ENCODE data around the gene VARS1. TPM values are rescaled to one million over a fixed set of nuclear protein-coding genes. Genes with fewer than 3 reads are reported as not detected.

VARS1 gene
- total RNA-seq, 1 donor, result 52.0 TPM

GRCh38 chr6:31749301-31750036, 46.1 kb downstream of the VARS1 start:
- no peak for DNase-seq (ENCODE audit: low read depth in 2 of 3, low spot score in 2 of 3)

Small RNA genes within 50 kb of the gene (small RNA-seq; reads per million reads assigned to genes)
- not detected for gene MSH5-SAPCD1
- not detected for gene RF00019
- not detected for gene RNU6-850P
- gene SAPCD1, result not detected
- 19.5 reads per million, percentile 94 among the genes with 10 or more reads in this experiment for gene SNORD48
- not detected for gene SNORD52

Other genes with a start within 250 kb of the VARS1 start
- 1.1 TPM for gene ATP6V1G2, start 249.1 kb downstream of the VARS1 start, total RNA-seq
- gene NFKBIL1, start 248.1 kb downstream of the VARS1 start, total RNA-seq, result 33.7 TPM
- gene LTA, start 223.5 kb downstream of the VARS1 start, total RNA-seq, result under 0.01 TPM
- 0.27 TPM for gene TNF, start 220.2 kb downstream of the VARS1 start, total RNA-seq
- 31.0 TPM for gene LTB, start 213.3 kb downstream of the VARS1 start, total RNA-seq
- 74.9 TPM for gene LST1, start 209.5 kb downstream of the VARS1 start, total RNA-seq
- gene NCR3, start 202.7 kb downstream of the VARS1 start, total RNA-seq, result 0.27 TPM
- gene AIF1, start 180.5 kb downstream of the VARS1 start, total RNA-seq, result 66.8 TPM
- 117 TPM for gene PRRC2A, start 175.0 kb downstream of the VARS1 start, total RNA-seq
- gene BAG6, start 143.1 kb downstream of the VARS1 start, total RNA-seq, result 172 TPM
- 3.8 TPM for gene APOM, start 139.9 kb downstream of the VARS1 start, total RNA-seq
- gene C6orf47, start 135.0 kb downstream of the VARS1 start, total RNA-seq, result 19.1 TPM
- 16.2 TPM for gene GPANK1, start 130.8 kb downstream of the VARS1 start, total RNA-seq
- 232 TPM for gene CSNK2B, start 129.7 kb downstream of the VARS1 start, total RNA-seq
- gene LY6G5B, start 125.8 kb downstream of the VARS1 start, total RNA-seq, result 7.8 TPM
- 3.5 TPM for gene LY6G5C, start 114.7 kb downstream of the VARS1 start, total RNA-seq
- 75.4 TPM for gene ABHD16A, start 92.4 kb downstream of the VARS1 start, total RNA-seq
- 0.54 TPM for gene LY6G6F, start 88.9 kb downstream of the VARS1 start, total RNA-seq
- gene LY6G6D, start 80.4 kb downstream of the VARS1 start, total RNA-seq, result 1.6 TPM
- gene LY6G6C, start 74.0 kb downstream of the VARS1 start, total RNA-seq, result 0.54 TPM
- 7.8 TPM for gene MPIG6B, start 72.4 kb downstream of the VARS1 start, total RNA-seq
- gene DDAH2, start 66.5 kb downstream of the VARS1 start, total RNA-seq, result 223 TPM
- gene CLIC1, start 59.2 kb downstream of the VARS1 start, total RNA-seq, result 794 TPM
- gene MSH5, start 55.7 kb downstream of the VARS1 start, total RNA-seq, result 32.3 TPM
- gene SAPCD1, start 33.1 kb downstream of the VARS1 start, total RNA-seq, result 0.27 TPM
- 2.4 TPM for gene VWA7, start 18.4 kb downstream of the VARS1 start, total RNA-seq
- 70.6 TPM for gene LSM2, start 11.2 kb upstream of the VARS1 start, total RNA-seq
- gene HSPA1L, start 19.5 kb upstream of the VARS1 start, total RNA-seq, result 1.9 TPM
- 358 TPM for gene HSPA1A, start 19.8 kb upstream of the VARS1 start, total RNA-seq
- 303 TPM for gene HSPA1B, start 32.0 kb upstream of the VARS1 start, total RNA-seq
- gene NEU1, start 67.1 kb upstream of the VARS1 start, total RNA-seq, result 51.7 TPM
- gene SLC44A4, start 83.2 kb upstream of the VARS1 start, total RNA-seq, result 0.81 TPM
- 128 TPM for gene EHMT2, start 101.9 kb upstream of the VARS1 start, total RNA-seq
- 8.9 TPM for gene ZBTB12, start 106.3 kb upstream of the VARS1 start, total RNA-seq
- 0.54 TPM for gene C2, start 132.0 kb upstream of the VARS1 start, total RNA-seq
- 0.54 TPM for gene CFB, start 150.3 kb upstream of the VARS1 start, total RNA-seq
- gene NELFE, start 163.2 kb upstream of the VARS1 start, total RNA-seq, result 44.7 TPM
- 62.7 TPM for gene SKIC2, start 163.4 kb upstream of the VARS1 start, total RNA-seq
- 36.4 TPM for gene DXO, start 176.4 kb upstream of the VARS1 start, total RNA-seq
- gene C4A, start 186.3 kb upstream of the VARS1 start, total RNA-seq, result 5.9 TPM
- 4.6 TPM for gene C4B, start 219.0 kb upstream of the VARS1 start, total RNA-seq
- 0.27 TPM for gene CYP21A2, start 242.7 kb upstream of the VARS1 start, total RNA-seq

All from hematopoietic multipotent progenitor cell (in vitro differentiated cells).